Stimulated activated CD8-positive, alpha-beta memory T cell treated with anti-CD3 and anti-CD28 coated beads, Interleukin-12 subunit alpha, Interleukin-12 subunit beta, amount 100 ng/mL, for 24 hours (primary cell): ENCODE data around the gene RAB24.
"Not testable (repeated sequence)": the region's sequence is repeated elsewhere in the genome, so short reads cannot be mapped to it uniquely, and the experiment has no call there.

Experiments
- DNase-seq: peaks from one replicate; pipeline ENCODE4 v3.0.0-alpha.2; 2020; ENCODE audit errors: extremely low read depth

RAB24 gene

GRCh38 chr5:177303121-177303924 is at the start of gene RAB24, which contains the start of gene PRELID1:
RAB24 (minus strand) TSS chr5:177303719; CDS start chr5:177303288, 431 bp downstream.
PRELID1 (plus strand) TSS chr5:177303799; CDS start chr5:177303986, 187 bp downstream.
- DNase-seq: peak; percentile 81

GRCh38 chr5:177353093-177353492 is 49.6 kb upstream of the RAB24 start:
- DNase-seq: no peak

GRCh38 chr5:177351392-177352329 is 48.1 kb upstream of the RAB24 start, which contains the start of gene LMAN2:
LMAN2 (minus strand) TSS chr5:177351668; CDS start chr5:177351647, 21 bp downstream.
- peak; percentile 78 for DNase-seq

GRCh38 chr5:177350776-177351391 is 47.4 kb upstream of the RAB24 start:
- no peak for DNase-seq

- DNase-seq: no peak
Observed at GRCh38 chr5:177349762-177350161, 46.2 kb upstream of the RAB24 start.

GRCh38 chr5:177349362-177349647 is 45.8 kb upstream of the RAB24 start:
- no peak for DNase-seq

GRCh38 chr5:177347699-177348098 is 44.2 kb upstream of the RAB24 start:
- DNase-seq: no peak

- DNase-seq: no peak
Observed at GRCh38 chr5:177346820-177347219, 43.3 kb upstream of the RAB24 start.

GRCh38 chr5:177344891-177345290 is 41.4 kb upstream of the RAB24 start:
- no peak for DNase-seq

GRCh38 chr5:177343777-177344176 is 40.3 kb upstream of the RAB24 start:
- DNase-seq: no peak

GRCh38 chr5:177343000-177343399 is 39.5 kb upstream of the RAB24 start:
- DNase-seq: not testable (repeated sequence)

- DNase-seq: no peak
Observed at GRCh38 chr5:177339107-177339638, 35.7 kb upstream of the RAB24 start.

GRCh38 chr5:177338251-177339106 is 35.0 kb upstream of the RAB24 start:
- no peak for DNase-seq

- DNase-seq: no peak
Observed at GRCh38 chr5:177336603-177337494, 33.3 kb upstream of the RAB24 start.

GRCh38 chr5:177336112-177336511 is 32.6 kb upstream of the RAB24 start:
- no peak for DNase-seq

- no peak for DNase-seq
Observed at GRCh38 chr5:177335701-177336065, 32.2 kb upstream of the RAB24 start.

GRCh38 chr5:177334781-177335700 is 31.5 kb upstream of the RAB24 start:
- no peak for DNase-seq

- no peak for DNase-seq
Observed at GRCh38 chr5:177334155-177334551, 30.6 kb upstream of the RAB24 start.
